AML-193 (cell line): ENCODE results near the gene RFX1.
A peak's percentile ranks its signal among the peaks of the same experiment; 100 is the strongest.

Experiments
- DNase-seq, 2 experiments: peaks; one replicate each; lab custom pipeline; 2025; lab: John Stamatoyannopoulos, UW

Gene RFX1

GRCh38 chr19:13960863-13961784 is 45.0 kb downstream of the RFX1 start:
- no peak for DNase-seq

GRCh38 chr19:13959962-13960862 is 45.9 kb downstream of the RFX1 start:
- DNase-seq, result no peak

- no peak for DNase-seq
Measured at GRCh38 chr19:13959141-13959961, 46.8 kb downstream of the RFX1 start.

DNA sequence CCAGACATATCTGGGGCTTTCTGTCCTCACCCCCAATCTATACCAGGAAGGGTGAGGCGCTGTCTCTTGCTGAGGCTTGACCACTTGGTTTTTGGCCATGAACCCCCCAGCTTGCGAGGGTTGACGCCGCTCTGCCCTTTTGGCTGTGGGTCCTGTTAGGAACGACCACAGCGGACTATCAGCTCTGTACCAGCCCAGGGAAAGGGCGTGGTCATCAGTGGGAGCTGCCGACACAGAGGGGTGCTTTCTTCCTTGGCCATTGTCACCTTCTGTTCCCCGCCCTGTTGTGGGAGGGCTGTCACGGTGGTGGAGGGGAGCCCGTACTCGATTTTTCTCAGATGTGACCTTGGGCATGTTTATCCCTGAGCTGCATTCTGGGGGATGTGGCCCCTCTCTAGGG is 48.1 kb downstream of the RFX1 start:
- no peak for DNase-seq

GRCh38 chr19:13957051-13957450 is 49.1 kb downstream of the RFX1 start:
- DNase-seq, result no peak

- no peak for DNase-seq
Measured at GRCh38 chr19:13956365-13956744, 49.8 kb downstream of the RFX1 start.

GRCh38 chr19:13955662-13956364 is 50.3 kb downstream of the RFX1 start:
- DNase-seq, result no peak

GRCh38 chr19:13954185-13954584 is 51.9 kb downstream of the RFX1 start:
- no peak for DNase-seq

DNA sequence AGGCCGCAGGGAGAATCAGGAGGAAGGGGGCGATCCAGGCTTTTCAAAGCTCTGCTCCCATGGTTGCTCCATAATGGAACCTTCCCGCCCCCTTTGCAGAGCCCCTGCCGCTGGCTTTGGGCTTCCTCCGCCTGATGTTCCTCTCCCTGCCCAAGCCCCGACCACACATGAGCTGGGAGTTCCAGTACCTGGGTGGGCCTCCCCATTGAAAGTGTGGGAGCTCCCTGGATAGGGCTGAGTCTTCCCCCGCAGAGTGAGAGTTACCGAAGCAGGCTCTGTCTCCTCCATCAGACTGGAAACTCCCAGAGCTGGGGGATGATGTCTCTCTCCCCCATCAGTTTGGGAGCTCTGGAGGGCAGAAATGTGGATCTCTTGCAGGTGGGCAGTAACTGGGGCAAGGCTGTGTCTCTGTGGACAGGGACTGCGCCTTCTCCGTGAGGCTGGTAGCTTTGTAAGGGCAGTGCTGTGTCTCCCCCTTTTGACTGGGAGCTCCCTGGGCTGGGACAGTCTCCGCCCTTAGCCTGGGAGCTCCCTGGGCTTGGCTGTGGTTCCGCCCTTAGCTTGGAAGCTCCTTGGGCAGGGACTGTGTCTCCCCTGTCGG is 53.1 kb downstream of the RFX1 start:
- peak; percentile 5 to 20 for DNase-seq

DNA sequence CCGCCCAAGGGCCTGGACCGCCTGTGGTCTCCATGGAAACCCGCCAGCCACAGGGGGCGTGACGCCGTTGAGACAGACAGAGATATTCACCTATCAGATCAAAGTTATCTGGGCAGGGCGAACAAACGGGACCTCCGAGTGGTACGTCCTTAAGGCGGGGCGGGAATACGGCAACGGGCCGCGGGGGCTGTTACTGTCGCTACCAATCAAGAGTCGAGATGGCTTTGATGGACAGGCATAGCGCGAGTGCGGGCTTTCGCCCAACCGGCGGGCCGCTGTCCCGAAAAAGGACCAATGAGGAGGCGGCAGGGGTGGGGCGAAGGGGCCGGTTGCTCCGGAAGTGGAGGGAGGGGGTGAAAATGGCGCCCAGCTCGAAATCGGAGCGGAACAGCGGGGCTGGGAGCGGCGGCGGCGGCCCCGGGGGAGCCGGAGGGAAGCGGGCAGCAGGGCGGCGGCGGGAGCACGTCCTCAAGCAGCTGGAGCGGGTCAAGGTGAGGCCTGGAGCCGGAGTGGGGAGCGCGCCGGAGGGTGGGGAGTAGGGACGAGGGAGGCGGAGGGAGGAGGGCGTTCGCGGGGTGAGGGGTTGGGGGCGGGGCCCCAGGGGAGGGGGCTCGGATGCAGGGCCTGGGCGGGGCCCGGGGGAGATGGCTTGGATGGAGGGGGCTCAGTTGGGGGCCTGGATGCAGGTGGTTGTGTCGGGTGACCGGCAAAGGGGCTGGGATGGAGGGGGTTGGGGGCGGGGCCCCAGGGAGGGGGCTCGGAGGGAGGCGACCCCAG is 53.8 kb downstream of the RFX1 start, which contains the start of gene DCAF15:
DCAF15 (plus strand) TSS at position 356 of the 777 bp plus-strand sequence; CDS start at position 360, 4 bp downstream.
- DNase-seq, result peak; percentile 98

- no peak for DNase-seq
Measured at GRCh38 chr19:13951799-13952153, 54.3 kb downstream of the RFX1 start.

GRCh38 chr19:13951043-13951442 is 55.1 kb downstream of the RFX1 start:
- no peak for DNase-seq

- no peak for DNase-seq
Measured at GRCh38 chr19:13946414-13946813, 59.7 kb downstream of the RFX1 start.

- no peak for DNase-seq
Measured at GRCh38 chr19:13942023-13942684, 64.0 kb downstream of the RFX1 start.

DNA sequence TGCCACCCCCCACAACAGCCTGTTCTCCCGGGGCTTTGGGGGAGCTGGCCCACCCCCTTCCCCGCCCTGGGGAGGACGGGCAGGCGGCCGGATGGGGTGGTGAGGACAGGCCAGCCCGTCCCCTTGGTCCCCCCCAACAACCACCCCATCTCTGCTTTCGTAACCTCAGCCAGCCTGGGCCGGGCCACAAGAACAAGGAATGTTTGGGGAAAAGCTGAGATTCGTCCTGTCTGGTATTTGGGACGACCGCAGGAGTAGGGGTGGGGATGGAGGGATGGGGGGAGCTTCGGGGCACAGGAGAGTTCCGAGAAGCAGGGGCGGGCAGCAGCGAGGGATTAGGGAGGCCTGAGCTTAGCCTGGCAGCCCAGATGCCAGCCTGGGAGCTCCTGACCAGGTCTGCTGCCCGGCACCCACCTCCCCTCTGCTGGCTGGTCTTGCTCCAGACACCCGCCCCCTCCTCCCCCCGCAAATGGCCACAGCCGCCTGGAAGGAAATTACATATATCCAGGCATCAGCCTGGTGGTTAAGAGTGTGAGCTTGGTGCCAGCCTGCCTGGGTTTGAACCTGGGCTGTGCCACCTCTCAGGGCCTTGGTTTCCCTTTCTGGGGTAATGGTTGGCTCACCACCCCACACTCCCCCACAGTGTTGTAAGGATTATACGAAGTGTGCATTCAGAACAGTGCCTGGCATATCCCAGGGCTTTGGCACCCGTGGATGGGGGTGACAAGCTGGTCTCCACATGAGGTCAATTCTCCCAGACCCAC is 67.6 kb downstream of the RFX1 start, which contains the start of gene PODNL1:
PODNL1 (minus strand) TSS at position 117 of the 764 bp plus-strand sequence. CDS start 236 bp downstream, outside the sequence.
- no peak for DNase-seq

DNA sequence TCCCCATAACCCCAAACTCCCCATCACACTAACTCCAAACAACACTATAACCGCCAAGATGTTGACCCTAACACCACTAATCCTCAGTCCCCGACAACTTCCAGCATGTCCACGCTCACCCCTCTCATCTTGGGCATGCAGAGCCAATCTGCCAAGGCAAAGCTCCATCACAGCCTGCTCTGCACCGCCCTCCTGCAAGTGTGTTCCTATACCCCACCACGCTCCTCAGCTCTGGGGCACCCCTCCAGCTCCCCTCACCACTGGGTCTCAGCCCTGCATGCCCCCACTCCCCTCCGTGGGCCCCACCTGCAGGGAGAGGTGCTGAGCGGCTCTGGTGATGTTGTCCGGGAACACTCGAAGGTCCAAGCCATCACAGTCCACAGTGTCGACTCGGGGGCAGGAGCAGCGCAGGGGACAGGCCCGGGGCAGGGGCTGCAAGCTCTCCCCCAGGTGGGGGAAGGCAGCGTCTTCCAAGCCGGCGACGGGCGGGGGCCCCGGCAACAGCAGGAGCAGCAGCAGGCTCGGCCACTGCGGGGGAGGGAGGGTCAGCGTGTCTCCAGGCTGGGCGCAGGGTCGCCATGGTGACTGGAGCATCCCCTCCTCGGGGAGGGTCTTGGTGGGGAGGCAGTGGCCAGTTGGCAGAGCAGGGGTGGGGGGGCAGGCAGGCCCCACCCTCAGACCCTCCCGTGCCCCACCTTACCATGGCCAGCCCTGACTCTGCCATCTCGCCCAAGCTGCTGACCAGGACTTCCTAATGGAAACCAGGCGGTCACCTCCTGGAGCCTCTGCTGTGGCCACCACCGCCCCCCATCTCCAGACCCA is 68.4 kb downstream of the RFX1 start:
- no peak for DNase-seq

GRCh38 chr19:13935765-13936510 is 70.2 kb downstream of the RFX1 start:
- no peak for DNase-seq
